Natural killer cell (primary cell): ENCODE results near the gene CSMD2. TPM values are rescaled to one million over a fixed set of nuclear protein-coding genes. Genes with fewer than 3 reads are reported as not detected.

Source experiments
- ATAC-seq, 3 donors: fragments of 150-1000 bp in 2 of 3; fragments of 200-7000 bp in 1 of 3; cut with Tn5 transposase; 1 replicate in 1 of 3; 2 replicates in 2 of 3; pipeline ENCODE4 v1.10.0; 2021; ENCODE audit warnings: mild to moderate bottlenecking in 2 of 3, moderate library complexity in 2 of 3
- DNase-seq, 2 donors: peaks; one replicate each; pipeline versions ENCODE4 v3.0.0 to v3.0.0-alpha.2; 2013 to 2021; ENCODE audit warnings: mixed read lengths in 1 of 2
- H3K27ac ChIP-seq: one replicate; pipeline ENCODE4 v1.5.1; 2013; ENCODE audit warnings: mild to moderate bottlenecking, low read length
- H3K27me3 ChIP-seq: one replicate; pipeline ENCODE4 v1.6.1; 2013; ENCODE audit warnings: low read length; ENCODE audit not compliant: control insufficient read depth, insufficient read depth
- H3K36me3 ChIP-seq: one replicate; pipeline ENCODE4 v1.6.1; 2013; ENCODE audit warnings: low read length; ENCODE audit not compliant: control insufficient read depth, insufficient read depth
- H3K4me1 ChIP-seq: one replicate; pipeline ENCODE4 v1.6.1; 2013; ENCODE audit warnings: low read length; ENCODE audit not compliant: control insufficient read depth, insufficient read depth
- H3K4me3 ChIP-seq: one replicate; pipeline ENCODE4 v1.5.1; 2013; ENCODE audit warnings: low read length
- H3K9me3 ChIP-seq: one replicate; pipeline ENCODE4 v1.6.1; 2013; ENCODE audit warnings: low read length; ENCODE audit not compliant: control insufficient read depth, insufficient read depth
- H3K27ac Mint-ChIP-seq, 2 donors: one replicate each; pipeline ENCODE4 v1.8.0; 2022; ENCODE audit warnings: mild to moderate bottlenecking in 2 of 2, mixed read lengths in 2 of 2, moderate library complexity in 1 of 2
- H3K27me3 Mint-ChIP-seq, 2 donors: one replicate each; pipeline ENCODE4 v1.8.0; 2022; ENCODE audit warnings: low read depth in 2 of 2, mixed read lengths in 2 of 2
- H3K36me3 Mint-ChIP-seq: one replicate; pipeline ENCODE4 v1.8.0; 2022; ENCODE audit warnings: mixed read lengths
- H3K4me1 Mint-ChIP-seq, 2 donors: one replicate each; pipeline ENCODE4 v1.8.0; 2022; ENCODE audit warnings: mixed read lengths in 2 of 2
- H3K4me3 Mint-ChIP-seq: one replicate; pipeline ENCODE4 v1.8.0; 2022; ENCODE audit warnings: mild to moderate bottlenecking, moderate library complexity, mixed read lengths
- H3K9me3 Mint-ChIP-seq, 2 donors: one replicate each; pipeline ENCODE4 v1.8.0; 2022; ENCODE audit warnings: mixed read lengths in 2 of 2
- CTCF ChIP-seq: fragments of 200-600 bp; IDR thresholded peaks from one replicate; pipeline ENCODE4 v1.8.0; 2022; ENCODE audit warnings: antibody characterized with exemption
- WGBS: methylation state at CpG from one replicate; pipeline ENCODE4 v1.1.7; 2013; ENCODE audit warnings: missing lambda C conversion rate; ENCODE audit not compliant: insufficient coverage; 5-methylcytosine and 5-hydroxymethylcytosine counted together
- intact Hi-C: fragments of 100-400 bp; cut with micrococcal nuclease; formaldehyde crosslinking; loops from one replicate; pipeline ENCODE4 v1.14.2; 2022
- total RNA-seq, 4 donors: library from RNA; stranded (reverse); fragments of 120-200 nt in 1 of 4; gene quantifications; one replicate each; pipeline versions ENCODE4 v1.2.3 to v1.2.4, GENCODE V29; 2013 to 2022

The CSMD2 gene
- total RNA-seq, 3 donors from 2014 or later (not counting 1 experiment from before 2014, with no cell fraction given) = not detected

- H3K27ac Mint-ChIP-seq = no peak overlapping the region
- WGBS = 90% methylated on average over 1 of the region's 1 CpG
- peaks cover 6 to 8% of the 10 kb centered on the region in 2 donors for H3K27me3 Mint-ChIP-seq
- H3K9me3 Mint-ChIP-seq = no peaks in the 10 kb centered on the region
- H3K36me3 Mint-ChIP-seq = no peaks in the 10 kb centered on the region
- Histone ChIP-seq H3K9me3 (peaks cover 3% of the 10 kb centered on the region), H3K36me3 (no peaks in the 10 kb centered on the region), H3K27ac (no peak overlapping the region), H3K27me3 (no peaks in the 10 kb centered on the region), H3K4me1 (no peaks in the 10 kb centered on the region), H3K4me3 (no peak overlapping the region)
- no peak for TF ChIP-seq CTCF
- ATAC-seq (no peak), DNase-seq (no peak)
- intact Hi-C loops = no loop called here
- H3K4me1 Mint-ChIP-seq = no peaks in the 10 kb centered on the region
- H3K4me3 Mint-ChIP-seq = no peak overlapping the region
These were observed 374.5 kb downstream of the CSMD2 start for GRCh38 chr1:33790577-33790976.

GRCh38 chr1:33784876-33785275 lies 380.2 kb downstream of the CSMD2 start:
- Histone ChIP-seq H3K4me3 (no peak overlapping the region), H3K9me3 (no peaks in the 10 kb centered on the region), H3K27ac (no peak overlapping the region), H3K4me1 (no peaks in the 10 kb centered on the region), H3K36me3 (no peaks in the 10 kb centered on the region), H3K27me3 (no peaks in the 10 kb centered on the region)
- DNase-seq = no peak
- no peaks in the 10 kb centered on the region for H3K9me3 Mint-ChIP-seq
- H3K4me3 Mint-ChIP-seq = no peak overlapping the region
- TF ChIP-seq CTCF = no peak
- 72% methylated on average over 3 of the region's 3 CpGs for WGBS
- peaks cover 6 to 12% of the 10 kb centered on the region in 2 donors for H3K27me3 Mint-ChIP-seq
- intact Hi-C loops = no loop called here
- ATAC-seq = no peak
- no peak overlapping the region for H3K27ac Mint-ChIP-seq
- H3K4me1 Mint-ChIP-seq = no peaks in the 10 kb centered on the region
- H3K36me3 Mint-ChIP-seq = no peaks in the 10 kb centered on the region

DNA sequence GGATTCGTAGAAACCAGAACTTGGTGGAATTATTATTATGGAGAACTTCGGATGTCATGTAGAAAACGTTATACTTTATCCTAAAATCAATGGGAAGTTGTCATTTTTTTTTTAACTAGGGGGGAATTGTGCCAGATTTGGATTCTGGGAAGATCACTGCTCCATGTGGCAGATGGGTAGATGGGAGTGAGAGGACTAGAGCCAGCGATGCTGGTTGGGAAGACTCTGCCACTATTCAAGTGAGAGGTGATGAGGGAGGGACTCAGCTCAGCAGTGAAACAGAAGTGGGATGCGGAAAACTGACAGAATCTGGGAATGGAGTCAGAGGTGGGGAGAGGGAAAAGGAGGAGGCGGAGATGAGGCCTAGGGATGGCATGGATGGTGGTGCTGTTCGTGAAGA lies 382.3 kb downstream of the CSMD2 start:
- TF ChIP-seq CTCF = no peak
- 89% methylated on average over 7 of the region's 7 CpGs for WGBS
- Mint-ChIP-seq H3K4me1 (no peaks in the 10 kb centered on the region), H3K36me3 (no peaks in the 10 kb centered on the region), H3K27me3 (peaks cover 6 to 15% of the 10 kb centered on the region in 2 donors), H3K27ac (no peak overlapping the region), H3K4me3 (no peak overlapping the region), H3K9me3 (no peaks in the 10 kb centered on the region)
- no peaks in the 10 kb centered on the region for H3K9me3 ChIP-seq
- H3K36me3 ChIP-seq = no peaks in the 10 kb centered on the region
- no peaks in the 10 kb centered on the region for H3K4me1 ChIP-seq
- H3K27ac ChIP-seq = no peak overlapping the region
- no peaks in the 10 kb centered on the region for H3K27me3 ChIP-seq
- intact Hi-C loops = no loop called here
- no peak overlapping the region for H3K4me3 ChIP-seq
- DNase-seq = no peak
- ATAC-seq = no peak

DNA sequence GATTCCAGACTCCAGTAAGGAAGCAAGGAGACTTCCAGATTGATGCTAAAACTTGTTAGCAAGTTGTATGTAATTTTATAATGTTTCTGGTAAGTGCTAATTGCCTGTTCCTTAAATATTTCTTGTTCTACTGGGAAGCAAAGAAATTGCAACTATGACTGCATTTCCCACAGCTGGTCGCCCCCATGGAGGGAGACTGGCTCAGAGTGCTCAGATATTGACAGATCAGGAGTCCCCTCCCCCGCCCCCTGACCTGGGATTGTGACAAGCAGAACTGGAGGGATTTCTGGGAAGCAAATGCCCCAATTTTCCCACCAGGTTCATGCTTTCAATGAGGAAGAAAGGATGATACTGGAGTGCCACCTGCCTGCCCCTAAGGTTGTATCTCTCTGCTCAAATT lies 383.4 kb downstream of the CSMD2 start:
- Mint-ChIP-seq H3K27ac (no peak overlapping the region), H3K4me3 (no peak overlapping the region)
- H3K4me3 ChIP-seq = no peak overlapping the region

More for the DNA sequence above, 383.4 kb downstream of the CSMD2 start:
- 69% methylated on average over 2 of the region's 2 CpGs for WGBS
- no peaks in the 10 kb centered on the region for H3K27me3 ChIP-seq
- intact Hi-C loops = no loop called here
- H3K4me1 ChIP-seq = no peaks in the 10 kb centered on the region
- Mint-ChIP-seq H3K27me3 (peaks cover 6 to 15% of the 10 kb centered on the region in 2 donors), H3K9me3 (no peaks in the 10 kb centered on the region), H3K36me3 (no peaks in the 10 kb centered on the region), H3K4me1 (no peaks in the 10 kb centered on the region)
- DNase-seq (no peak), ATAC-seq (no peak)
- H3K9me3 ChIP-seq = no peaks in the 10 kb centered on the region
- H3K27ac ChIP-seq = no peak overlapping the region
- no peaks in the 10 kb centered on the region for H3K36me3 ChIP-seq
- no peak for TF ChIP-seq CTCF
